GM18873 (cell line): ENCODE data around the gene DENND6B.
A peak's percentile ranks its signal among the peaks of the same experiment; 100 is the strongest.

Experiments used
- ATAC-seq: cut with Tn5 transposase; IDR thresholded peaks from one replicate; pipeline ENCODE4 v1.9.1; 2021; ENCODE audit warnings: mild to moderate bottlenecking, moderate library complexity, moderate number of reproducible peaks; ENCODE audit not compliant: unreplicated experiment, low FRiP score

The DENND6B gene

DNA sequence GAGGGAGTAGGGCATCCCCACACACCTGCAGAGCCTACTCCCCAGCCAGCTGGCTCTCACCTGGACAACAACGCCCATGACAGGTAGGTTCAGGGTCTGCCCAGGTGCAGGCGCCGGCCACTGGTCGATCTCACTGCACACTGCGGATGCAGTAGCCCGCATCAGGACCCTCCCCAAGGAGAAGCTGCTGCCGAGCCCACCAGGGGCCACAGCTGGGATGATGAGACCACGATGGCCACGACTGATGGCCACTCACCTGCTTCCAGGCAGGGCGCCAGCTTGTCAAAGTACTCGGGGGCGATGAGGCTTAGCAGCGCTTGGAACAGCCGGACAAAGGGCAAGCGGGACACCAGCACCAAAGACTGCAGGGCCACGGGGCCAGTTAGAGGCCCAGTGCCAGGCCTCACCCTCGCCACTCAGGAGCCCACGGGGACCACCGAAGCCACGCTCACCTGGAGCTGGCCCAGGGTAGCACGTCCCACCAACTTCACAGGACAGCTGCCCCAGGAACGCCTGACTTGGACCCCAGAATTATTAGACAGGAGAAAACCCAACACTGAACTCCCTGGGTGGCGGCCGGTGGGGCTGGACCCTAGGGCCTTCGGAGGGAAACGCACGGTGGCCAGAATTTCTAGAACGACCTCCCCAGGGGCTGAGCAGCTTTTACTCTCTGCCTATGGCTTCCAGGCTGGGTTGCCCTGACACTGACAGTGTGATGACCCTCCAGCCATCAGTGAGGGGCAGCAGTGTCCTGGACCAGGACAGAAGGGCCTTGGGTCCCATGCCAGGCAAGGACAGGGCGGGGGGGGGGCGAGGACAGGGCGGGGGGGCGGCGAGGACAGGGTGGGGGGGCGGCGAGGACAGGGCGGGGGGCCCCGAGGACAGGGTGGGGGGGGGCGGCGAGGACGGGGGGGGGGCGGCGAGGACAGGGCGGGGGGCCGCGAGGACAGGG lies 10.4 kb downstream of the DENND6B start:
- no peak for ATAC-seq

DNA sequence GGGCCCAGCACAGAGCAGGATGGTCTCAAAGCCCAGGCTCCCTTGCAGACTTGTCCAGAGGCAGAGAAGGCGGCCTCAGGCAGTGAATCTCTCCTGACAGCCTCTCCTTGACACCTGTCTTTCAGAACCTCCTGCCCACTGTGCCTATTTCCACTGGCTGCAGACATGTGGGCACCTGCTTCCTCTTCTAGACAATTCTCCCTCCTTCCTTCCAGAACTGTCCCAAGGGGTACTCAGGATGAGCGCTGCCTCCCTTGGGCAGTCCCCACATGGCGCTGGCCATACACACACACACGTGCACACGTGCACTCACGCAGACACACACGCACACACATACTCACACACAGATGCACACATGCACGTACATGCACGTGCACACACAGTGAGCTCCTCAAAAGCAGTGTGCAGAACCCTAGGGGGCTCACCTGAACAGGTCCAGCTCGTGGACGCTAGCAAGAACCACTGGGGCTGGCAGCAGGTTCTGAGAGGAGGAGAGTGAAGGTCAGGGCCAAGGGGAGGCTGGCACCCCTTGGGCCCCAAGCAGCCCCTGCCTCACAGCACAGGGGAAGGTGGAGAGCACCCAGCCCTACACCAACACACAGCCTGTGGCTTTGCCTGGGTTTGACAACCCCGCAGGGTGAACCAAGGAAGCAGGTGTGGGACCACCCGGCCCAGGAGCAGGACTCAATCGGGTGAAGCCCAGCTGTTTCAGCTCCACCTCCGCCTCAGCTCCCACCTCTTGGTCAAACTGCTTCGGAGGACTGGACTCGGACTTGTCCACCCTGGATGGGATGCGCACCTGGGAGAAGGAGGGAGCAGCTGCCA lies 11.3 kb downstream of the DENND6B start:
- peak; percentile 6 for ATAC-seq

DNA sequence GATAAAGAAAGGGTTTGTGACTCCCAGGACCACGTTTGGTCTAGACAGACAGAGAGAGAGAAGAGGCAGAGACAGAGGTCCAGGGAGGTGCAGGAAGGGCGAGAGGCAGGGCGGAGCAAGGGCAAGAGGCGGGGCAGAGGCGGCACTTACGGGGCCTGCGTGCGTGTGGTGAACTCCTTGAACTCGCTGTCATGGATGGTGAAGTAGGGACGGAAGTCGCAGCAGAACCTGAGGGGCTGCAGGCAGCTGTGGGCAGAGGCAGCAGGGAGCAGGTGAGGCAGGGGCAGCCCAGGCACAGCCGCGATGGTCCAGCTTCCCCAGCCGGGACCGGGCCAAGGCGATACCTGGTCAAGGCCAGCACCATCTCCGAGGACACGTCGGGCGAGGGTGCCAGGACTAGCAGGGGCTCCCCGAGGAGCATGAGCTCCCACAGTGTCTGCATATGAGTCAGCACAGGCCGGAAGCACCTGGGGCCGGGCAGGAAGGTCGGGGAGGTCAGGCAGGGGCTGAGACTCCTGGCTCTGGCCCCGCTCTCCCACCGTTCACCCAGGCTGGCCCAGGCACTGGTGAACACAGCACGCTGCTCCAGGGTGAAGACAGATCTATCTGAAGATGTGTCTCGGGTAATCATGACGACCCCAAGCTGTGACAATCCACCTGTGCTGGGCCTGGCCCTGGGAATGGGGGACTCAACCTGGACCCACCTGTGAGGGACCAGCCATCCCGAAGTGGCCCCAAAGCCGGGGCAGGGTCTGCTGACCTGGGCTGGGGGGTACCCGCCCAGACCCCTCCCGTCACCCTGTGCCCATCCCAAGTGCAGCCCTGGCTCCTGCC lies 12.1 kb downstream of the DENND6B start:
- peak; percentile 67 for ATAC-seq

DNA sequence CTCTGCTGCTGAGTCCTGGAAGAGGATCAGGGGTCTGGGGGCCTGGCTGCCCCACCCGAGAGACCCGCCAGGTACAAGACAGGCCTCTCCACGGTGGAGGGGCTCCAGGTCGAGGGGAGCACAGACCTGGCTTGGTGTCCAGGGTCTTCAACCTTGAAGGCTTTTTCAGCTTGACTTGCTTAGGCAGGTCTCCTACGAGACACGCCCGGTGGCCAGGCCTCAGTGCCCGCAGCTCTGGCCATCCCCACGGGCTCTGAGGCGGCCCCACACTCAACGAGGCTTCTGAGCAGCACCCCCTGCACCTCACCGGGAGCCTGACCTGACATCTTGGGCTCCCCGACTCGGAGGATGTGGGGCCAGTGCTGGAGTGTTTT lies 12.7 kb downstream of the DENND6B start:
- ATAC-seq = no peak

DNA sequence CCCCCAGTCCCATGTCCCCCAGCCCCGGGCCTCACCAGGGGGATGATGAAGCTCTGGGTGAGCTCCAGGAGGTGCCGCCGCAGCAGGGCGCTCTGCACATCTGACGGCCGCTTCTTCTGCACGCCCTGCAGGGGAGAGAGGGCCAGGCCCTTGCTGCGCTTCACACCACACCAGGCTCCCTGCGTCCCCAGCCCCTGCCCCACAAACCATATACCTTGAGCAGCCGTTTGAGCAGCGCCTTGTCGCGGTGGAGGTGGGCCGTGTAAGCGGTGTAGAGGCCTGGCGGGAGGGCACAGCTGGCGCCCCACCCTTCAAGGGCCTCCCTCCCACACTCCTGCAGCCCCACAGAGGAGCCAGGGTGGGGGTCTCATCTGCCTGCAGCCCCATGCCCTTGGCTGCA lies 13.2 kb downstream of the DENND6B start:
- no peak for ATAC-seq

DNA sequence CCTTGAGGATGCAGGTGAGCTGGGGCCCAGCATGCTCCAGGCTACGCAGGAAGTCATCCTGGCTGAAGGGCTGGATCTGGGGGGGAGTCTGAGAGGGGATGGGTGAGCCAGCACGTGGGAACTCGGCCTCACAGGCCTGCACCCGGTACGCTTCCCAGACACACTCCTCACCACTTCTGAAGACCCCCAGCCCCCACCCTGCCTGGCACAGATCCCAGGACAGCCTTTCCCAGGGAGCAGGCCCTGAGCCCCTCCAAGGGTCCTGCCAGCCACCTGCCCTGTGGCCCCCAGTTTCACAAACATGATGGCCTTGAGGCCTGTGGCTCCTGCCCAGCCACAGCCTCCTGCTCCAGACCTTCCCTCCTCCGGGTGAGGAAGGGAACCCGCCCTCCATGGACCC lies 13.8 kb downstream of the DENND6B start:
- no peak for ATAC-seq

DNA sequence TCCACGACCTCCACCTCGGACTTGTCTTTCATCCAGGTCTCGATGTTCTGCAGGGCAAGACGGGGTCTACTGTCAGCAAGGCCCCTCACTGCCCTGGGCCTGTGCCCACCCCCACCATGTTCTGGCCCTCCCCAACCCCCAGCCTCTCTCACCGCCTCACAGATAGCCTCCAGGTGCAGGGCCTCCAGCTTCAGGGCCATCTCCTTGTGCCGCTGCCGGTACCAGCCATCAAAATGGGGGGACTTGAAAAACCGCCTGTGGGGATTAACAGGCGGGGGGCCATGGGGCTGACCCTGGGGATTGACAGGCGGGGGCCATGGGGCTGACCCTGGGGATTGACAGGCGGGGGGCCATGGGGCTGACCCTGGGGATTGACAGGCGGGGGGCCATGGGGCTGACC lies 14.4 kb downstream of the DENND6B start:
- no peak for ATAC-seq

DNA sequence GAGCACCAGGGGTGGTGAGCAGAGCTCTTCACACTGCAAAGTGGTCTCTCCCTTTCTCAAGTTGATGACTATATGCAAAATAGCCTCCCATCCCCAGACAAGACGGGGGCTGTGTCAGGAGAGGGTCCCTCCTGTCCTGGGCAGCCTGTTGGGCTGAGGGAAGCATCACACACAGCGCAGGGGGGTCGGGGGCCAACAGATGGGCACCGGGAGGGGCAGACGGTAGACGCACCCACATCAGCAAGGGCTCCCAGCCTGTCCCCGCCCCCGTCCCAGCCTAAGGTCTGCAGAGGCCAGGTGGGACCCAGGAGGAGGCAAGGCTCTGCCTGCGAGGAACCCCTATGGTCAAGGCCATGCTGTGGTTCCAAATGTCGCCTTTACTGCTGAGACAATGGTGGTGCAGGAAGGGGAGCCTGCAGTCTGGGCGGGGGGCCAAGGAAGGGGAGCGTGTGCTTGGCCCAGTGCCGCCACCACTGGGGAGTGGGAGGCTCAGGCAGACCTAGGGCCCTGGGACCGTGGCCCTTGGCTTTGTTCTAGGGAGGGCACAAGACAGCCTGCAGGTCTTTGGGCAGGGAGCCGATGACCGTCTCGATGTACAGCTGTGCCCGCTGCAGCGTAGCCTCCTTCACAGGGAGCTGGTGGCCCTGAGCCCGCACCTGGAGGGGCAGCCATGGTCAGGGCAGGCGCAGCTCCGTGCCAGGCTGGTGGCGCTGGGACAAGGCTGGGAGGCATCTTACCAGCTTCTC lies 15.0 kb downstream of the DENND6B start:
- no peak for ATAC-seq

DNA sequence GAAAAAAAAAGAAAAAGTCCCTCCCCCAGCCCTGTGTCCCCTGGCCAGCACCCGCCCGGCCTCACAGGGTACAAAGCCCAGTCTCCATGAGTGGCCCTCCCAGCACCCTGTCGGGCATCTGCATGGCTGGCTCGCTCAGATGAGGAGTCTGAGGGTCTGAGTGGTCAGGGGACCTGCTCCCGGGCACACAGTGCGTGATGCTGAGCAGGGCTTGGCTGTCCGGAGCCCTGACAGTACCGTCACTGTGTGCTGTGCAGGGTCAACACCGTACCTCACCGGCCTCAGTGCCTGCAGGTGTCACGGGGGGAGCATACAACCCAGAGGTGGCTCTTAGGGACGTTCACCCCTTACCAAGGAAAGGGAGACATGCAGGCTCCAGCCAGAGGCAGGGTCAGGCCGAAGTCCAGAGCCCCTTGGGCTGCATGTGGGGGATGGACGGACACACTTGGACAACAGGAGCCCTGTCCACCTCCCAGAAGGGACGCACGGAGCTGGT lies 15.8 kb downstream of the DENND6B start:
- ATAC-seq = no peak

DNA sequence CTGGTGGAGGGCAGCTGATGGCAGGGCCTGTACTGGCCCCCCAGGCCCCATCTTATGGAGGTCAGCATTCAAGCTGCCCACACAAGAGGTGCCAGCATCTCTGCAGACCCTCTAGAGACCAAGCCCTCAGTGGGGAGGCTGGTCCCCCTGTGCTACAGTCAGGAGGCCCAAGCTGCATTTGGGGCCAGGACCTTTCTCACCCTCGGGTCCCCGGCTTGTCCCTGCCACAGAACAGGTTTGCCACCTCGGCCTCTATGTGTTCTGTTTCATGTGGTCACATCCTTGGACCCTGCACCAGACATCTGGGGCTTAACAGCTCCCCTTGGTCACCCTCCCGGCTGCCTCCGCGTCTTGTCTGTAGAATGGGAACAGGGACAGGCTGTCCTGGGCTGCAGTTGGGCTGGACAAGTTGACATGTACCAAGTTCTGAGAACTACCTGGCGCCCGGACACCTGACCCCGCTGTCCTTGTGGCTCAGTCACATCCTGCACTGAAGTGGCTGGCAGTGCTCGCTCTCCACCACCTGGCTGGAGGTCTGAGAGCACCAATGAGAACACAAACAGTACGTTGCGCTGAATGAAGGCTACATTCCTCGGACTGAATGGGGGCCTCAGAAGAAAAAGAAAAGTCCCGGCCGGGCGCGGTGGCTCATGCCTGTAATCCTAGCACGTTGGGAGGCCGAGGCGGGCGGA lies 16.6 kb downstream of the DENND6B start:
- ATAC-seq = no peak

DNA sequence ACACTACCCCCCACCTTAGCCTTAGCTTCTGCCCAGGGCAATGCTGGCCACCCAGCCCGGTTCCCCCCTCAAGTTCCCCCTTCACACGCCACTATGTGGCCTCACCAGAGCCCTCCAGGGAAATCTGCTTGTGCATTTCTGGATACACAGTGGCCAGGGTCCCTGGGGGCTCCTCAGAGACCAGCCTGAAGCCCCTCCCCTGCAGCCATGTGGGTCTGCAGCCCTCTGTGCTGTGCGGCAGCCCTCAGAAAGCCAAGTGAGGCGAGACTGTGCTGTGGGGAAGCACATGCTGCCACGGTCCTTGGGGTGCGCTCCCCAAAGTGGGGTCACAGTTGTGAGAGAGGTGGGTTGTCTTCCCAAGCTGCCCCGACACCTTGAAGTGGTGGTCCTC lies 17.2 kb downstream of the DENND6B start:
- ATAC-seq = no peak

DNA sequence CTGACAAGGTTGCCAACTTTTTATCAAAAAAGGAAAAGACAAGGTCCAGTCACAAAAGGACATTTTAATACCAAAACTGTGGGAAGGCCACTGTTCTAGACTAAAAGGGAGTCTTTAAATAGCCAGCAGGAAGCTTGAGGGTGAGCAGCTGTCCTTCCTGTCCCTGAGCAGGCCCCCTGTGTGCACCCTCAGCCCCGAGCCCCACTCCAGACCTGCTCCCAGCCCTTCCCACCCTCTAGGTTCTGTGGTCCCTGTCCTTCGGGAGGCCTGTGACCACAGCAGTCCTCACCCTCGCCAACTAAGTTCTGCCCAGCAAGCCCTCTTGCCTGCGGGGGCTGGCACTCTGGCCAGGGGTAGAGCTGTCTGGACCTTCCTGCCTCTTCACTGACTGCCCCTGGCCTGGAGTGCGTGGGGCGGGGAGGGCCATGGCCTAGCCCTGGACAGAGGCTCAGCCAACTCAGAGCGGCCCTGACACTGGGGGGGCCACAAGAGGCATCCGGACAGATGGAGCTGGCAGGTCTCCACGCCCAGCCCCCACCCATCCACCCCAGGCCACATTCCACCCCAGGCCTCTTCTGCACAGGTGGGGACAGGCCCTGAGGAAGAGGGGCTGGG lies 17.7 kb downstream of the DENND6B start:
- no peak for ATAC-seq

DNA sequence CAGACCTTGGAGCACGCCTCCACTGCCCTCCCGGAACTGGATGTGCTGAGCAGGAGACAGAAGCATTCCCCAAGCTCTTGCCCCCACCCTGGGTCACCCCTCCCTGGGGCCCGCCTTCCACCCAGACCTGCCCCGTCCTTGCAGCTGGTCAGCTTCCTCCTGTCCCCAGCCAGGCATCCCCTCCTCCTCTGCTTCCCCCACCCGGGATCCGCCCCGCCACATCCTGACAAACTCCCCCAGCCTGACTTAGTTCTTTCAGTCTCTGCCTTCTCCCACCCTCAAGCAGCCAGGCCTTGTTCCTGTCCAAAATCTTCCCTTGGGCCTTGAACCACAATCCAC lies 18.2 kb downstream of the DENND6B start:
- no peak for ATAC-seq

DNA sequence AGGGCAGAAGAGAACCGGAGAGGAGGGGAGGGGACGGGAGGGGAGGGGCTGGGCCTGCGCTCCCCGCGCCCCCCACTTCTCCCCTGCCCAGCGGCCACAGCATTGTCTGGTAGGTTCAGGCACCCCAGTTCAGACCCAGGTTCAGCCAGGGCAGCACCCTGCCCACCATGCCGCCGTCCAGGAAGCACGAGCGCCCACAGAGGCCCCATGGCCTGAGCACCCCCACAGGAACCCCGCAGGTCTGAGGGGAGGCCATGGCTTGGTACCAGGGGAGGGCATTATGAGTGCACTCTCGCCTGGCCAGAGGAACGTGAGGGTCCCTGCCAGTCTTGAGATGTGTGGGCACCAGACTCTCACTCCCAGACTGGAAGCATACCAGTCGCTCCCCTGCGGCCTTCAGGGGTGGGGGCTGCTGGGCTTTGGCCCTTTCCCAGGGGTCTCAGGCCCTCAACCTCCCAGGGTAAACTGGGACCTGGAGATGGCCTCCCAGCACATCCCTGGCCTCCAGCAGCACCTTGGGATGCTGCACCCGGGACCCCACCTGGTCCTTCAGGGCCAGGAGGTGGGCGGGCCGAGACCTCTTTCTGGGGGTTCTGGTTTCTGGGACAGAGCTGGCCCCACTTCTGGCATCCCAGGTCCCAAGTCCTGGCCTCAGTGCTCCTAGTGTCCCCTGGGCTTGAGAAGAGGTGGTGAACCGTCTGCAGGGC lies 18.8 kb downstream of the DENND6B start:
- ATAC-seq = no peak

DNA sequence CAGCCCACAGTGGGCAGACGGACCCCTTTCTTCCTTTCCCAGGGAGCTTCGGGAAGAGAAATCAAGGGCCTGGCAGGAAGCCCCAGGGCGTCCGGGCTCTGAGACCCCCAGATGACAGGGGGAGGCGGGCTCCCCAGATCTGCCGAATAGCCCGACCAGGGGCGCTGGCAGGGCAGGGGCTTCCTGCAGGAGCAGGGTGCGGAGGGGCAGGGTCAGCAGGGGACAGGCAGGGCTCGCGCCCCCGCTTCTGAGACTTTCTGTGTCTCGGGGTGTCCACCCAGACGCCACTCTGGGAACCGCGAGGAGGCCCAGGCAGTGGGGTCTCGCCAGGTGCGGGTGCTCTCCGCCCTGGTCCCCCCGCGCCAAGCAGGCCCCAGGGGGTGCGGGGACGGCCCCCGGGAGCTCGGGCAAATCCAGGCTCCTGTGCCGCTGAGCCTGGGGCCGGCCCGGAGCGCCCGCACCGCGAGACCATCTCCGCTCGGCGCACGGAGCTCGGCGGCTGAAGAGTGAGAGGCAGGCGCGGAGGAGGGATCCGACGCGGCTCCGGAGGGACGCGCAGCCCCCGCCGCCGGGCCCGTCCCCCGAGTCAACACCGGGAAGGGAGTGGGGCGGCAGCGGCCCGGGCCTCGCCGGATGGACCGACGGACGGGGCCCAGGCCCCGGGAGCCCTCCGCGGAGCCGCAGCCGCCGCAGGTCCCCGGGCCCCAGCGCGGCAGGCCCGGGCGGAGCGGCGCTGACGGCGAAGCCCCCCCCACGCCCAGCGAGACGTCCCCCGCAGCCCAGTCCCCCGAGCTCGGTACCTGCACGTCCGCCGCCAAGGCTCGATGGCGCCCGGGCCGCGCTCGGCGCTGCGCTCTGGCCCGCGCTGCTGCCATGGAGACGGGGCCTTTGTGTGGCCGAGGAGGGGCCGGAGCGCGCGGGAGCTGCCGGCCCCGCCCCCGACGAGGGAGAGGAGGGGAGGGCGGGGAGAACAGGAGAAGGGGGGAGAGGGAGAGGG lies 19.8 kb downstream of the DENND6B start, which contains the start of gene PLXNB2:
Gene PLXNB2 (minus strand): TSS at position 894 of the 997 bp plus-strand sequence. CDS start 17,062 bp downstream, outside the sequence.
- ATAC-seq = no peak

DNA sequence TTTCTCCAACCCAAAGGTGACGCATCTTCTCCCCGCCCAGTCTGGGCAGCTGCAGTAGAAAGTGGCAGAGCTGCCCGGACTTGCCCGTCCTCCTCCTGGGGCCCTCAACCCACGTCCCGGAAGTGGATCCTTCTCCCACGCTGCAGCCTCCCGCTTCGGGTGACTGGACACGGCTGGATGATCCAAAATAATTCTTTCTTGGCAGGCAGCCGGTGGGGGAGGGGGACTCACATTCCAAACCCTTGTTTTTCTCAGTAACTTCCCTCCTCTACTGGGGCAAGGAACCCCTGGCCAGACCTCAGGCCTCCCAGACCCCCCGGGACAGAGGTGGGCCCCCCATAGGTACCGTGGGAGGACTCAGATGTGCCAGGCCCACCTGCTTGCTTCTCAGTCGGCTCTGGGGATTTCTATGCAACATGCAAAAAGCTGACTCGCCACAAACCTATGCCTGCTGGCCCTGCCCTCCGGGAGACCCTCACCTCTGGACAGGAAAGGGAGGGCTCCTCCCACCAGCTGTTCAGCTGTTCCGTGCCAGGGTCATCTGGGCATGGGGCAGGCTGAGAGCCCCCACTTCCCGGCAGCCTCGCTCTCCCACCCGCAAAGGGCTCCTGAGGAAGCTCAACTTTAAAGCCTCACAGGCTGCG lies 20.8 kb downstream of the DENND6B start:
- no peak for ATAC-seq
